Fibroblast of skin of abdomen (primary cell): ENCODE results near the gene KLK4.
A peak's percentile ranks its signal among the peaks of the same experiment; 100 is the strongest.
"Not testable (repeated sequence)": the region's sequence is repeated elsewhere in the genome, so short reads cannot be mapped to it uniquely, and the experiment has no call there.

Source experiments
- DNase-seq: peaks from one replicate; pipeline ENCODE4 v3.0.0-alpha.2; 2013

Gene KLK4

DNA sequence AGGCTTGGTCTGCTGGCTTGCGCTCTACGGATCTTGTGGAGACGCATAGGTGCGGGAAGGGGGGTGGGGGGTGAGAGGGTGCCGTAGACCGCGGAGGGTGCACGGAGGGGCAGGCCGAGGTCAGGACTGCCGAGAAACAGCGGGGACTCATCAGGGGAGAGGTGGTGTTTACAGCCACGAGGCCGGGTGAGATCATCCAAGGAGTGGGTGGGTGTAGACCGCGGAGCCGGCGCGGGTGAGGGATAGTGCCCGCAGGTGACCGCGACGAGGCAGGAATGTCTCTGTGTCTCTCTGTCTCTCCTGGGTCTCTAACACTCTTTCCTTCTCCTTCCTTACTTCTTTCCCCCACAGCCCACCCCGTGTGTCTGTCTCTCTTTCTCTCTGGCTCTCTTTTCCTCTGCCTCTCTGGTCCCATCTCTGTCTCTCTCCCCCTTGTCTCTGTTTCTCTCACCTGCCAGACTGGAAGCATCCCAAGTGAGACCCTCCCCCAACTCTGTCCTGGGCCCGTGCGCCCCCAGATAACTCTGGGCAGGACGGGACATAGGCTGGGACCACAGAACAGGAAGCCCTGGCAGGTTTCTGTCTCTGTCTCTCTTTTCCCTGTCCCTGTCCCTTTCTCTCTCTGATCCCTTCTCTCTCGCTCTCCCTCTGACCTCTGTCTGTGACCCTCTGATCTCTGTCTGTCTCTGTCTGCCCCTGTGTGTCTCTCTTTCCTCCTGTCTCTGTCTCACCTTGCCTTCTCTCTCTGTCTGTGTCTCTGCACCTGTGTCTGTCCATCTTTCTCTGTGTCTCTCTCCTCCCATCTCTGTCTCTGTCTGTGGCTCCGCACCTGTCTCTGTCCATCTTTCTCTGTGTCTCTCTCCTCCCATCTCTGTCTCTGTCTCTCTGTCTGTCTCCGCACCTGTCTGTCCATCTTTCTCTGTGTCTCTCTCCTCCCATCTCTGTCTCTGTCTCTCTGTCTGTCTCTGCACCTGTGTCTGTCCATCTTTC, 1.8 kb upstream of the KLK4 start:
- no peak for DNase-seq

DNA sequence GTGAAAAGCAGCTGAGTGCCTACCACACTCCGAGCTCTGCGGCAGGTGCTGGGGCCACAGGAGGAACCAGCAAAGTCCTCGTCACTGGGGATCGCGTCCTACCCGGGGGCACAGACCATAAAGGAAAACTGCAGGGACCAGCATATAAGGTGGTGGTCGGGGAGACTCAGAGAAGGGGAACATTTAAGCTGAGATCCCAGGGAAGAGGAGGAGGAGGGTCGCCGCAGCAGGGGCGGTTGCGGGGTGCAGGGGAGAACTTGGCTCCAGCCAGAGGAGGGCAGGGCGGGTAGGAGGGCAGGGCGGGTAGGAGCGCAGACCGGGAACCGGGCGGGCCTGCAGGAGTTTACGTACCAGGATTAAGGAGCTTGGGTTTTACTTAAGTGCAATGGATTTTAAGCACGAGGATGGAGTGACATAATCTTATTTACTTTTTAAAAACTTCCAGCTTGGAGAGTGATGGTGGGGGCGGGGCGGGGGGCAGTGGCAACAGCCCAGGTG, 956 bp upstream of the KLK4 start:
- no peak for DNase-seq

DNA sequence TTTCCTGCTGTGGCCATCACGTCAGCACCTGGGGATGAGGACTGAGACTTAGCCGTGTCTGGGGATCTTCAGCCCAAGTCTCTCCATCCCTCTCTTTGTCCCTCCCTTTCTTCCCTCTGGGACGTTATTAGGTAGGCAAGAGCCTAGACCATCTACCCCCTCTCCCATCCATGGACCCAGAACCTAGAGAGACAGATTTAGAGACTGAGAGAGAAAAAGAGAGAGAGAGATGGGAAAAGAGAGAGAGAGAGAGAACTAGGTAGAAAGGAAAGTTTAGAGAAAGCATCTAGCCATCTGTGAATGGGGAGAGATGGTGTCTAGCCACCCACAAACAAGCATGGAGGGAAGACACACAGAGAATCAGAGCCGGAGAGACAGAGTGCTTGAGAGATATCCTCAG, 473 bp downstream of the KLK4 start:
- DNase-seq: no peak

DNA sequence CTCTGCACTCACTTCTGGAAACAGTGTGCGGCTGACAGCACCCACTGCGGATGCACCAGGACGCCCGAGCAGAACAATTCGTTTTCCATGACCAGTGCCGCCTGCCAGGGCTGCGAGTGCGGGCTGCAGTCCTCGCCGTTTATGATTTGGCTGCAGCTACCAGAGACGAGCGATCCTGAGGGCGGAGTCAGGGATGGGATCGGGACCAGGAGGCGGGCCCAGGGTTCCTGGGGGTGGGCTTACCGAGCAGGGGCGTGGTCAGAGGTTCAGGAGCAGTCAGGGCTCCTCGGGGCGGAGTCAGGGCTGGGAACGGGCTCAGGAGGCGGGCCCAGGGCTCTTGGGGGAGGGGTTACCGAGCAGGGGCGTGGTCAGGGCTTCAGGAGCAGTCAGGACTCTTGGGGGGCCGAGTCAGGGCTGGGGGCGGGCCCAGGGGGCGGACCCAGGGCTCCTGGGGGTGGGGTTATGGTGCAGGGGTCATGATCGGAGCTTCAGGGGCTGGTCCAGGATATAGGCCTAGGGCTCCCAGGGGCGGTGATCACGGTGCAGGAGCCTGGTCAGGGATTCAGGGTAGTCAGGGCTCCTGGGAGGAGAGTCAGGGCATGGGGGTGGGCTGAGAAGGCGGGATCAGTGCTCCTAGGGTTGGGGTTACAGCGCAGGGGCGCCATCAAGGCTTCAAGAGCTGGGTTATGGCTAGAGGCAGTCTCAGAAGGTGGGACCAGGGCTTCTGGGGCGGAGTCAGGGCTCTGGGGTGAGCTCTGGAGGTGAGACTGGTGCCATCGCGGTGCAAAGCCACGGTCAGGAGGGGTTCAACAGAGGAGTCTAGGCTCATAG, 1.7 kb downstream of the KLK4 start:
- peak; percentile 18 for DNase-seq

DNA sequence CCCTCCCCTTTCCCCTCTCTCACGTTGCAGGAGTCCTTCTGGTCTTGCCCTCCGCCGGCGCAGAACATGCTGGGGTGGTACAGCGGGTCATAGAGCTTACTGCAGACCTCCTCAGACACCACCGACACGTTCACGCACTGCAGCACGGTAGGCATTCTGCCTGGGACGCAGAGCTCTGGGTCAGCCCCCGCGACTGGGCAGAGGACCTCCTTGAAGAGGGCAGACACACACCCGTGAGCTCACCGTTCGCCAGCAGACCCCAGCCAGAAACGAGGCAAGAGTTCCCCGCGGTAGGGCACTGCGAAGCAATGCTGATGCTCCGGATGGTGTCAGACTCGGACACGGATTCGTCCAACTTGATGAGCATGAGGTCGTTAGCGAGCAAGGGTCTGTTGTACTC, 2.9 kb downstream of the KLK4 start:
- no peak for DNase-seq

DNA sequence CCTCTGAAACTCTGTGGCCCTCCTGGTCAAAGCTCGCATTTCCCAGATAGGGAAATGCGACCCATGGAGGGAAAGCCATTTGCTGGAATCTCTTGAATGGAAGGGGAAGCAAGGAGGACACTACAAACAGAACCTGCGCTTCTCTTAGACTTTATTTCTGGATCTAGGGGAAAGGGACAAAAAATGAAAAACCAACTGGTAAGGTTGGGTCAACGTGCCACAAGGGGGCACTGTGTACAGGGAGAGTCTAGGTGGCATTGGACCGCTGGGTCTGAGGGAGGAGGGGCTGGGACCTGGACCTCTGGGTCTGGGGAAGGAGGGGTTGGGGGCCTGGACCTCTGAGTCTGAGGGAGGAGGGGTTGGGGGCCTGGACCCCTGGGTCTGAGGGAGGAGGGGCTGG, 5.0 kb downstream of the KLK4 start:
- no peak for DNase-seq

DNA sequence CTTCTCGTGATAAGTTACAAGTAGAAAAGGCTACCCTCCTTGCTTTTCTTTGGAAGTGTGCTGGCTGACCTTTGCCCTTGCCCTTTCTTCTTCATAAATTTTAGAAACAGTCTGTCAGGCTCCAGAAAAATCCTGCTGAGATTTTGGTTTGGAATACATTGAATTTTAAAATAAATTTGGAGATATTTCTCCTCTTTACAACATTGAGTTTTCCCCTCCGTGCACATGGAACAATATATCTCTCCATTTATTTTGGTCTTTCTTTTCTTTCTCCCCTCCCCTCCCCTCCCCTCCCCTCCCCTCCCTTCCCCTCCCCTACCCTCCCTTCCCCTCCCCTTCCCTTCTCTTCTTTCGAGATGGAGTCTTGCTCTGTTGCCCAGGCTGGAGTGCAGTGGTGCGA, 8.6 kb downstream of the KLK4 start:
- DNase-seq: no peak

DNA sequence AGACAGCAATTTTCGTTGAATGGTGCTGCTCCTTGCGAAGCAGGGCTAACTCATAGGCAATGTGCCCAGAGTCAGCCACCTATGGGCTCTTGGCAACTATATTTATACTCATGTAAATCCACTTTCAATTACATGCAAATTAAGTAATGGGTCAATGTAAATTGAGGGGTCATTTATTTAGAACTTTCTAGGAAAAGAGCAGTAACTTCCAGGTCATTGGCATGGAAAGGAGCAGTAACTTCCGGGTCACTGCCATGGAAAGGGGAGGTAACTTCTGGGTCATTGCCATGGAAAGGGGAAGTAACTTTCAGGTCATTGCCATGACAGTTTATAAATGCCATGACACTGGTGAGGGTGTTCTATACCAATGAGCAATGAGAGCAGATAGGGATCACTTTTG, 11.6 kb downstream of the KLK4 start:
- DNase-seq: no peak

DNA sequence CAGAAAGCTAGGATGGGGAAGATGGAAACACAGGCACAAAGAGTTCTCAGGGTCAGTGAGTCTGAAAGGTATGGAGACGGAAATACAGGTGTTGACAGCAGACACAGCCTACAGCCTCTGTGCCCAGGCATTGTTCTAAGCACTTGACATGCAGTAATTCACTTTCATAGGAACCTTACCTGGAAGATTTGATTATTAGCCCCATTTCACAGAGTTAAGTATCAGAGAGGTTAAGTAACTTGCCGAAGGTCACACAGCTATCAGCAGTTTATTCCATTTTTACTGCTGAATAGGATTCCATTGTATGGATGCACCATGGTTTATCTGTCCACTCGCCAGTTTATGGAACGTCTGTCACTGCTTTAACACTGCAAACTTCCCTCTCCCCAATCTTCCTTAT, 13.2 kb downstream of the KLK4 start:
- no peak for DNase-seq

DNA sequence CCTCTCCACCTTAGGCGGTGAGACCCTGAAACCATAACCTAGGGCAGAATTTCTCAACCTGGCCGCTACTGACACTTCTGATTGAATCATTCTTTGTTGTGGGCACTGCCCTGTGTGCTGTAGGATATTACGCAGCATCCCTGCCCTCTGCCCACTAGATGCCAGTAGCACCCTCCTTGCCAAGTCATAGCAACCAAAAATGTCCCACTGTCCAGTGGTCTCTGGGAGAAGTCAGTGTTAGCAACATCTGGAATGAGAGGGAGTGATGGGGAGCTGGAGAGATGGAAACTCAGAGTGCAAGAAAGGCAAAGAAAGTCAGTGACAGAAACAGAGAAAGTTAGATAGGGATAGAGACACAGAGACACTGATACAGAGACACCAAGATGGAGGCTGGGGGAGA, 13.6 kb downstream of the KLK4 start:
- no peak for DNase-seq

DNA sequence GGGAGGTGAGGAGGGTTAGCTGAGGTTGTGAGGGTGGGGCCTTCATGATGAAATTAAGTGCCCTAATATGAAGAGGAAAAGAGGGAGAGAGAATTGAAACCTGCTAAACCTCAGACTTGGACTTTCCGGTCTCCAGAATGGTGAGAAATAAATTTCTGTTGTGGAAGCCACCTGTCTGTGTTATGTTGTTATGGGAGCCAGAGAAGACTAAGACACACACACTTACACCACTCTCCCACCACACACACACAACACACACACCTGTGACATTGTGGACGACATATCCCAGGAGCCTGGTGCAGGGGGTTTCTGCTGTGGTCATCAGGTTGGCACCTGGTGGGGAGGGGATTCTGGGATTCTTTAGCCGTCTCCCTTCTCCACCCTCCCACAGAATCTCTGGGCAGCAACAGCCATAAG, 14.0 kb downstream of the KLK4 start:
- no peak for DNase-seq

DNA sequence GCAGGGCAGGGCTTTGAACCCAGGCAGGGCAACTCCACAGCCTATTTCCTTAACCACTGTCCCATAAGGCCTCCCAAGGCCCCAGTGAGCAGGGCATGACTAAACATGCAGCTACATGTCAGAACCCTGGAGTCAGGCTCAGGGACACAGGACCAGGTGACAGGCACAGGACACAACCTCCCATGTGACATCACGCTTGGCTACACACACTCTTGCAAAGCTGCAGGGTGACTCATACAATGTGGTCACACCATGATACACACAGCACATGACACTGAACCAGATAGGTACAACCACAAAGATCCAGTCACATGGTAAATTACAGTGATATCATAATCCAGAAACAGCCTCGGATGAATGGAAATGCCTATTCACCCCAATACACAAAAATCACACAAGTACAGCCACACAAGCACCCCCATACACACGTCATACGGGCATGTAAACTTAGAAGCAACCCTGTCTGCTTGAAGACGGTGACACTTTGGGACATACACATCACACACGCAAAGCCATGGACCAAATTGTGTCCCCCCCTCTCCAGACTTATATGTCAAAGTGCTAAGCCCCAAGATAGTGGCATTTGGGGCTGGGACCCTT, 14.5 kb downstream of the KLK4 start:
- peak; percentile 8 for DNase-seq

DNA sequence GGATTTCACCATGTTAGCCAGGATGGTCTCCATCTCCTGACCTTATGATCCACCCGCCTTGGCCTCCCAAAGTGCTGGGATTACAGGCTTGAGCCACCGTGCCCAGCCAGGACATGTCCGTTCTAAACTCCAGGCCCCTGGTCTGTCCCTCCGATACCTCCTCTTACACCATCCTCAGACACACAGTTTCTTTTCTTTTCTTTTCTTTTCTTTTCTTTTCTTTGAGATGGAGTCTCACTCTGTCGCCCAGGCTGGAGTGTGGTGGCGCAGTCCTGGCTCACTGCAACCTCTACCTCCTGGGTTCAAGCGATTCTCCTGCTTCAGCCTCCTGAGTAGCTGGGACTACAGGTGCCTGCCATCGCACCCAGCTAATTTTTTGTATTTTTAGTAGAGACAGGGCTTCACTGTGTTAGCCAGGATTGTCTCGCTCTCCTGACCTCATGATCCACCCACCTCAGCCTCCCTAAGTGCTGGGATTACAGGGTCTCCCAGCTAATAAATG, 15.1 kb downstream of the KLK4 start:
- not testable (repeated sequence) for DNase-seq

DNA sequence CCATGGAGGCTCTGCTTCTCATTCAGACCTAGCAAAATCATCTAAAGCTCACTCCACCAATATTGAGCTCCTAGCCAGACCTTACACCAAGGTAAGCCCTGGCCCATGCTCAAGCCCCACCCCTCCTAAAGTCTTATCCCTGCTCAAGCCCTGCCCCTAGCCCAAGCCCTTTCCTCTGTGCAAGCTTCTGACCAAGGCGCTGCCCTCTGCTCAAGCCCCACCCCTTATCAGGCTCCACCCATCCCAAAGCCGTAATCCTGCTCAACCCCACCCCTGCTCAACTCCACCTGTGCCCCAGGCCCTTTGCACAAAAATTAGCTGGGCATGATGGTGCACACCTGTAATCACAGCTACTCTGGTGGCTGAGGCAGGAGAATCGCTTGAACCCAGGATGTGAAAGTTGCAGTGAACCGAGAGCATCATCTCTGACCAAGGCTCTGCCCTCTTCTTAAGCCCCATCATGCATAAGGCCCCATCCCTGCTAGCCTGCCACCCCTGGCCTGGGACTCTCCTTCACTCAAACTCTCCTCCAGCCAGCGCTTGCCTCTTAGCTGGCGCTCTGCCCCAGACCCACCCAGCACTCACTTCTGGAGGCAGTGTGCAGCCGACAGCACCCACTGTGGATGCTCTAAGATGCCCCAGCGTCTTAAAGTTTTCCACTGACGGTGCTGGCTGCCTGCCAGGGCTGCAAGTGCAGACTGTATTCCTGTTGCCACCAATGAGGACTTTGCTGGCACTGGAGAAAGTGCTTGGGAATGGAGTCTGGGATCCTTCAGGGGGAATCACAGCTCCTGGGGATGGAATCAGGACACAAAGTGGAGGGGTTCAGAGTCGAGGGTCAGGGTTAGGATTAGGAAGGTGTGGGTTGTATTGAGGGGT, 16.5 kb downstream of the KLK4 start:
- DNase-seq: no peak

DNA sequence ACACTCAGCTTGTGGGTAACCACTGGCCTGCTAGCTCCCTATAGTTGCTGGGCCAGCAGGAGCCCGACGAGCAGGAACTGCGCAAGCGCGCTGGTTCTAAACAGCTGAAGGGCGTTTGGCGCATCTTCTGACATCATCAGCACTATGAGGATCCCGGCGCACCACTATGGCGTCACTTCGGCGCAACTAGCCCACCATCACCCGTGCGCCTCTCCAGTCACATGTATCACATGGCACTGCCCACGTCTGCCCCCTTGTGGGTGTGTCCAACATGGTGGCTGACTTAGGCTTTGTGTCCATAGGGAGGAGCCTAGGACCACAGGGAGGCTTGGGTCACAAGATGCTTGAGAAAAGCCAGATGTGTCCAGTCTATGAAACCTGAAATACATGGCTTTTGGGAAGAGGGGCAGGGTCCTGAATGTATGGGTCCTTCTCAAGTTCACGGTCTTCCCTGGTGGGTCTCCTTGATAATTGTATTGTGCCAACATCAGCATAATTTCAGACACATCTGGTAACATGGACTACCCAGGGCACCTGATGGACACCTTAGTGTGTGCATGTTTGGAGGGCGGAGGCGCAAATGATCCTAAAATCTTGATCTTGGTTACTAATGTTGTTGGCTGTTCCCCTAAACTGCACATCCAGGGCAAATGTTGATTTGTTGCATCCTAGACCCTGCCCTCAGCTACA, 18.0 kb downstream of the KLK4 start:
- DNase-seq: no peak

DNA sequence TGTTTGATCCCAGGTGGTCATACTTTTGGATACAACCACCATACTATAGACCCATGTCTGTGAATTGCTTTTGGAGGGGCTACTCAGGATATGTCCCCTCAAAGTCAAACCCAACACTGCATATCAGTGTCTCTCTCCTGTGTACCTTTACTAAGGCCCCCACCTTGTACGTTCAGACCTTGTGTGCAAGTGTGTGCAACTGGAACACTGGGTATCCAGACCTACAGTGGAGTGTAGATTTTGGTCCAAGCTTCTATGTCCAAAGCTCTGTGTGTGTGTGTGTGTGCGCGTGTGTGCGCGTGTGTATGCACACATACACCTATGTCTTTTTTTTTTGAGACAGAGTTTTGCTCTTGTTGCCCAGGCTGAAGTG, 20.0 kb downstream of the KLK4 start:
- no peak for DNase-seq

DNA sequence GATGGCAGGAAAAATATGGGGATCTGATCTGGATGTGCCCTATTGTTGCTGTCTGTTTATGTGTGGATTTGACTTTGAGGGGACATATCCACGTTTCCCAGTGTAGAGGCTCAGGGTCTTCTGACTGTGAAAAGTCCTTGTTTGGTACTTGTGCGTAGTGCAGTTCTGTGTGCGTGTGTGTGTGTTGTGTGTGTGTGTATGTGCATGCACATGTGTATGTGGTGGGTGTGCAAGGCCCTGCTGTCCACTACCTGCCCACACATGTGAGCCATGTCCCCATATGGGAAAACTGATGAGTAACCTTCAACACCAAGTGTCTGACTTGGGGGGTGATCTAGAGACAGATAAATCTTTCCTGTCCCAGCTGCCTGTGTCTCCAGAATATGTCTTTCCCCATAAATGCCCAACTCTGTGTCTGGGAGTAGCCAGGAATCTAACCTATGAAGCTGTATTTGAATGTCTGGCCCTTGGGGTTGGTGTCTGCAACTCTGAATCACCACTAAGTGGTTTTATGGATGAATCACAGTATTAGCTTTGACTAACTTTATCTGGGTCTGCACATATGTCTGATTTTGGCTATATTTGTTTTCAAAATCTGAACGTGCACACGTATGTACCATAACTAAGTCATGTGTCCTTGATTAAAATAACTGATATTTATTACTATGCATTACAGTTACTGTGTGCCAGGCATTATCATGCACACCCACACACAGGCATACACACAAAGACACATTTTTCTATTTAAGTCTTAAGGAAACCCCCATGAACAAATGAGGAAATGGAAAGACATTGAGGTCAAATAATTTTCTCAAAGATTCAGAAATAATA, 20.6 kb downstream of the KLK4 start:
- peak; percentile 57 for DNase-seq

DNA sequence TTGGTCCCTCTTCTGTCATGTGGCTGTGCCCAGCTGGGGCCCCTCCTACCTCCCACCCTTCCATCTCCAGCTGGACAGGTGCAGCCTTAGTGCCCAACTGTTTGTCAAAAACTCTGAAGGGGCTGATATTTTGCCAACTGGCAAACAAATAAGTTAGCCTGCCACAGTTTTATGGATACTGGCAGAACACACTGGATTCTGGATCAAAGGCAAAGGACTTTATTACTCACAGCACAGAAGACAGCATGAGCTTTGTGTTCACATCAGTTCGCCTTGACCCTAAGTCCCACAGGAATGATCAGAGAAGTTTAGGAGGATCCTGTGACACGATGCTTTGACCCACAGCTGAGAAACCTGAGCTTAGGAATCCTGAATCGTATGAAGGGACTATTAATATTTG, 21.6 kb downstream of the KLK4 start:
- no peak for DNase-seq

DNA sequence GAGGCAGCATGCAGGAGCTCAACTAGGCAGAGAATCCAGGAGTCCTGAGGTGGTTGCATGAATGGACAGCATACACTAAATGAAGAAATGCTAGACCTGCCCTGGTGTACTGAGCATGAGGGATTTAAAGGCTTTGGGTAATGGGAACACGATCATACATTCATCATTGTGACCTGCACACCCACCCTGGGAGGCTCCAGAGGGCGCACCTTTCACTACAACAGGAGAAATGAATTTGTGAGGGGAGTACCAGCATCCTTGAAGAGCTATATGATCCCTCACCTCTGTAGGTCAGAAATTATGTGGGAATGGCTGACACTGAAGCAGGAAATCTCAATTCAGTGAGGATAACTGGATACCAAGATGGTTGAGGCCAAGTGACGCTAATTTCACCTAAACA, 29.0 kb downstream of the KLK4 start:
- no peak for DNase-seq

DNA sequence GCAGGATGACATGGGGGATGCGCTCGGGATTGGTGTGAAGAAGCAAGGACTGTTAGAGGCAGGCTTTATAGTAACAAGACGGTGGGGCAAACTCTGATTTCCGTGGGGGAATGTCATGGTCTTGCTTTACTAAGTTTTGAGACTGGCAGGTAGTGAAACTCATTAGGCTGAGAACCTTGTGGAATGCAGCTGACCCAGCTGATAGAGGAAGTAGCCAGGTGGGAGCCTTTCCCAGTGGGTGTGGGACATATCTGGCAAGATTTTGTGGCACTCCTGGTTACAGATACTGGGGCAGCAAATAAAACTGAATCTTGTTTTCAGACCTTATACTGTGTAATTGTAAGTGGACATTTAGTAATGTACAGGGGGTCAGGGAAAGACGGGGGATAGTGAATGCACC, 31.0 kb downstream of the KLK4 start:
- DNase-seq: no peak
